Inflammatory macrophage (primary cell): ENCODE results near the gene RFNG.

ENCODE experiments used
- DNase-seq, 2 donors: peaks; one replicate each; pipeline ENCODE4 v3.0.0-alpha.2; 2020 to 2022

The RFNG gene

GRCh38 chr17:82012640-82013295, 38.8 kb downstream of the RFNG start:
- DNase-seq, result no peak

- no peak for DNase-seq
Measured at GRCh38 chr17:82012261-82012639, 39.4 kb downstream of the RFNG start.

- no peak for DNase-seq
Measured at GRCh38 chr17:82011617-82012187, 39.9 kb downstream of the RFNG start.

DNA sequence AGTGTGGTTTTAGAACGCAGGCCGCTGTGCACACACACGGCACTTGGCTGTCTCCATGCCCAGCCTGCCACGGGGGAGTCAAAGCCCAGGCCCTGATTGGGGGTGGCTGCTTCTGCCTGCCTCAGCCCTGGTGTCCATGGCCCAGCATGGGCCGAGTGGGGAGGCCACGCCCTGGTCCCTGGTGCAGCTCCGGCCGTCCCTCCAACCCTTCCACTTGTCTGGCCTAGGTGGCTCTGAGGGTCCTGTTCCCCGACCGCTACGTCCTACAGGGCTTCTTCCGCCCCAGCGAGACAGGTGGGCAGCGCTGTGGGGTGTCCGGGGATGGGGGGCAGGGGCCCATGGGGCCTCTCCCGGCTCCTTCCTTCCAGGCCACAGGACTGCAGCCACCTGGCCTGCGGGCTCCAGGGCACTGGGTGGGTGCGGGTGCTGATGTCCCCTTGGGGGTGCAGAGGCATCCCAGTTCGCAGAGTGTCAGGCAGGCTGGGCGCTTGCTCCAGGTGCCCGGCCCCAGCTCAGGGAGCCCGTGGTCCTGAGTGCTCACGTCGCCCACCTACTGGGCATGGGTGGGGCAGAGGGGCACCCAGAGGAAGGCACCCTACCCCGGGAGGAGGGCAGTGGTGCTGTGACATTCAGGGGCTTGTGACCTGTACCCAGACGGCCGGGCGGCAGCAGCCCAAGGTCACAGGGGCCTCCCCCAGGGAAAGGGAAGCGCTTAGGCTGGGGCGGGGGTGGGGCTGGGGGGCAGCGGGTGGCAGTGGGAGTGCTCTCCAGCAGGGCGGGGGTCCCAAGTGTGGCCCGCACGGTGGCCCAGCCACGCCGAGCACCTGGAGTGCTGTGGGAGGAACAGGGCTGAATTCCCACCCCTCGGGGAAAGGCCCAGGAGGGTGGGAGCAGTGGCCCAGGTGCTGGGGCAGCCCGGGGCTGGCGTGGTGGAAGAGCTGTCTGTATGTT, 40.8 kb downstream of the RFNG start:
- no peak for DNase-seq

- no peak for DNase-seq
Measured at GRCh38 chr17:82009413-82009812, 42.2 kb downstream of the RFNG start.

GRCh38 chr17:82008941-82009405, 42.6 kb downstream of the RFNG start:
- DNase-seq, result no peak

GRCh38 chr17:82008258-82008940, 43.2 kb downstream of the RFNG start:
- no peak for DNase-seq

- DNase-seq, result no peak
Measured at GRCh38 chr17:82007495-82008257, 43.9 kb downstream of the RFNG start.

- DNase-seq, result no peak
Measured at GRCh38 chr17:82007228-82007494, 44.5 kb downstream of the RFNG start.

DNA sequence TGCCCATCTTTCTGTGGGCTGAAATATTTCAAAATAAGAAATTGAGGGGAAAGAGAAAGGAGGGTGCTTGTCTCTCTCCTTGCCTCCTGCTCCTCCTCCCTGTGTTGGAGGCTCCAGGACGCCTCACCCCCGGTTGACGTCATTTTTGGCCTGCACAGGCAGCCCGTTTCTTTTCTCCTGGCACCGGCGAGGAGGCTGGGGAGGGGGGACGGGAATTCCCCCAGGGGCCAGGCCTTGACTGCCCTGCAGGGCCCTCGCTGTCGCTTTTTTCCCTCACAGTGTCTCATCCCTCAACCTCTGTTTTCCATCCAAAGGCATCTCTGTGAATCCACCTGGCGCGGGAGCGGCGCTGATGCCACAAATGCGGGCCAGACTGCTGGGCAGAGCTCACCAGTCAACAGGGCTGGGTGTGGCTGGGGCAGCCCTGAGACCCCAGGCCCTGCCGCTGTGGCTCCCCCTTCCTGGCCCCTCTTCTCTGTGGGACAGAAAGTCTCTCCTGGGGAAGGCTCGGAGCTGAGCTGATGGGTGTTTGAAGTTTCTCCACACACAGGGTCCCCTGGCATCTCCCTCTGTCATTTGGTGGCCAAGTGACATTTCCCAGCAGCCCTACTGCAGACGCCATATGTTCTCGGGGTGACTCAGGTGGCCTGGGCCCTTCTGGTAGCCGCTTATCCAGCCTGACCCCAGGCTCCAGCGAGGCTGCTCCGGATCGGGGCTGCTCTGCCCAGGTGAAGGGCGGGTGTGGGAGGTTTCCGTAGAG, 45.0 kb downstream of the RFNG start:
- no peak for DNase-seq

DNA sequence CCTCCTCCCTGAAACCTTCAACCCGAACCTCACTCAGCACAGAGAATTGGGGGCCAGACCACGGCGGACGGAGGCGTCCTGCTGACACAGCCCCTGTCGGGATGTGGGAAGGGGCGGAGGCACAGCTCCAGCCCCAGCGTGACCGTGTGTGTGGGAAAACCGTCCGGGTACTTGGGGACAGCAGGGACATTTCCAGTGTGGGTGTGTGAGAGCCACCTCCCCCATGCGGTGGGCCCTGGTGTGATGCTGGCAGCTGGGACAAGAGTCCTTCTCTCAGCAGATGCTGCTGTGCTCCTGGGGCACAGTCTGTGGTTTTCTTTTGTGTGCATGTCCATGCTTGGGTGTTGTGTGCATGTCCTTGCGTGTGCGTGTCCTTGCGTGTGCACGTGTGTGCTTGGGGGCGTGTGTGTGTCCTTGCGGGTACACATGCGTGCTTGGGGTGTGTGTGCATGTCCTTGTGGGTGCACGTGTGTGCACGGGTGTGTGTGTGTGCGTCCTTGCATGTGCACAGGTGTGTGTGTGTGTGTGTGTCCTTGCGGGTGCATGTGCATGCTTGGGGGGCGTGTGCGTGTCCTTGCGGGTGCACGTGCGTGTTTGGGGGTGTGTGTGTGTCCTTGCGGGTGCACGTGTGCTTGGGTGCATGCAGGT, 45.8 kb downstream of the RFNG start:
- no peak for DNase-seq

- no peak for DNase-seq
Measured at GRCh38 chr17:82004517-82005455, 46.8 kb downstream of the RFNG start.

GRCh38 chr17:82003411-82004381, 47.9 kb downstream of the RFNG start:
- no peak for DNase-seq

DNA sequence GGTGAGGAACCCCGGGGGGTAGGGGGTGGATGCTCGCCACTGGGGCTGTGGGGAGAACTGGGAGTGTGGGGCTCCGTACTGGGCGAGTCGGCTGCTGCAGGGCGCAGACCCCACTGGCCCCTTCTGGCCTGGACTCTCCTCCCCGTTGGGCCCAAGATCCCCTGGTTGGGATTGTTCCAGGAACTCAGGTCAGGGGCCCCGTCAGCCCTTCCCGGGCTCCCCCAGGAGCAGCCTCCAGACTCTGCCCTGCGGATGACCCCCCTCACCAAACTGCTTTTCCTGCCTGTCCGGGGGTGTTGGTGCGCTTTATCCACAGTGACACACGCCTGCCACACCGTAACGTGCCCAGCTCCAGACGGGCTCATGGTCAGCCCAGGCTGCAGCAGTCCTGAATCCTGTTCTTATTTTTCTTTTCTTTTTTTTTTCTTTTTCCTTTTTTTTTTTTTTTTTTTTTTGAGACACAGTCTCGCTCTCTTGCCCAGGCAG, 50.0 kb downstream of the RFNG start:
- DNase-seq, result no peak

DNA sequence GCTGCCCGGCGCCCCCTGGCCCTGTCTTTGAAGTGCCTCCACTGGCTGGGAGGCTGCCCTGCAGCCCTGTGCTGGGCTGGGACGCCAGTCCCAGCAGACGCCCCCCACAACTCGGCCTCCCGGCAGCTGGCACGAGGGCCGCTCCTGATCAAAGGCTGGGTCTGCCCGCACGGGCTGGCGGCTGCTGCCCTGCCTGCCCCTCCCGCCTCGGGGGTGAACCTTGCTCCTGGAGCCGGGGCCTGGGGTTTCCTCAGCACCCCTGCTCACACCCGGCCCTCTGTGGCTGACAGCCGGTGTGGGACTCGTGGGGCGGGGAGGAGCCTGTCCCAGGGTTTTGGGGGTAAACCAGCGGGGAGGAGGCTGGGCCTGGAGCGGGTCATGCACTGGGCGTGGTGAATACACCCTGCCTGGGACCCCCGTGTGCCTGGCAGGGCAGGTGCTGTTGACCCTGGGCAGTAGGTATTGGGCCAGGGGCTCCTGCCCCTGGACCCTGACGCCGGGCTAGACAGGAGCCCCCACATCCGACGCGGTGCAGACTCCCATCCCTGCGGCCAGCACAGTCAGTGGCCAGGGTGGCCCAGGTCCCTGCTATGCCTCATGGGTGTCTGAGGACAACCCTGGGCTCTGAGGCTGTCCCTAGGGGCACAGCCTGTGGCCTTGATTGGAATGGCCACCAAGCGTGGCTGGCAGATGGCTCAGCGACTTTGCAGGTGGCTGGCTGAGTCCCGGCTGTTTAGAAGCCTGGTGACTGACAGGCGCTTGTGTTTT, 50.6 kb downstream of the RFNG start:
- DNase-seq, result no peak

GRCh38 chr17:81999976-82000802, 51.4 kb downstream of the RFNG start:
- no peak for DNase-seq

- DNase-seq, result no peak
Measured at GRCh38 chr17:81999587-81999975, 52.0 kb downstream of the RFNG start.
